Tibial nerve (tissue), 4 donors: ENCODE results near the gene BUB1B. TPM values are rescaled to one million over a fixed set of nuclear protein-coding genes. Genes with fewer than 3 reads are reported as not detected.
"Not testable (repeated sequence)": the region's sequence is repeated elsewhere in the genome, so short reads cannot be mapped to it uniquely, and the experiment has no call there.

ENCODE experiments used
- DNase-seq, 2 donors: peaks; one replicate each; pipeline ENCODE4 v3.0.0-alpha.2; 2019; ENCODE audit warnings: low spot score in 2 of 2
- H3K27ac ChIP-seq, 4 donors: fragments of 200-600 bp; sonication (generic) in 3 of 4; one replicate each; pipeline ENCODE4 v1.5.1; 2017 to 2019; ENCODE audit warnings: mild to moderate bottlenecking in 1 of 4
- H3K27me3 ChIP-seq, 2 donors: fragments of 200-600 bp; sonication (generic) in 1 of 2; one replicate each; pipeline versions ENCODE4 v1.5.1 to v1.6.0; 2017 to 2019
- H3K36me3 ChIP-seq, 3 donors: fragments of 200-600 bp; sonication (generic); one replicate each; pipeline ENCODE4 v1.5.1; 2018 to 2019
- H3K4me1 ChIP-seq, 4 donors: fragments of 200-600 bp; sonication (generic) in 3 of 4; one replicate each; pipeline ENCODE4 v1.5.1; 2017 to 2019
- H3K4me3 ChIP-seq, 4 donors: fragments of 200-600 bp; sonication (generic) in 3 of 4; one replicate each; pipeline ENCODE4 v1.5.1; 2017 to 2019; ENCODE audit warnings: mild to moderate bottlenecking in 1 of 4, moderate library complexity in 1 of 4
- H3K9me3 ChIP-seq, 4 donors: fragments of 200-600 bp; sonication (generic) in 3 of 4; one replicate each; pipeline ENCODE4 v1.5.1; 2017 to 2019
- CTCF ChIP-seq, 5 experiments: fragments of 200-600 bp in 3 of 5; fragments of 450-650 bp in 2 of 5; sonication (generic) in 3 of 5; IDR thresholded peaks; one replicate each; pipeline ENCODE4 v1.5.1; 2016 to 2019; ENCODE audit warnings: antibody characterized with exemption in 5 of 5, mild to moderate bottlenecking in 3 of 5, moderate library complexity in 2 of 5
- EP300 ChIP-seq, 2 donors: sonication (generic); formaldehyde crosslinking; IDR thresholded peaks; one replicate each; pipeline ENCODE4 v1.6.1; 2017; ENCODE audit warnings: antibody characterized with exemption in 2 of 2, mild to moderate bottlenecking in 1 of 2
- POLR2A ChIP-seq, 2 donors: fragments of 450-650 bp; IDR thresholded peaks; one replicate each; pipeline ENCODE4 v1.6.1; 2017; ENCODE audit warnings: antibody characterized with exemption in 2 of 2, mild to moderate bottlenecking in 2 of 2, moderate library complexity in 2 of 2
- WGBS, 2 donors: methylation state at CpG; one replicate each; pipeline ENCODE4 v1.1.5; 2018; 5-methylcytosine and 5-hydroxymethylcytosine counted together
- total RNA-seq, 4 donors: library from RNA; depleted of rRNA; stranded (reverse); fragments of >200 nt; gene quantifications; one replicate each; pipeline ENCODE4 v1.1.0, GENCODE V29; 2016

Gene BUB1B
- total RNA-seq, 4 donors from 2014 or later = 0.22 to 6.9 (median 3.9) TPM; not detected in 1

GRCh38 chr15:40163657-40164416, 3.0 kb downstream of the BUB1B start:
- Histone ChIP-seq H3K4me3 (no peak overlapping the region), H3K36me3 (no peaks in the 10 kb centered on the region), H3K9me3 (no peaks in the 10 kb centered on the region), H3K27me3 (no peaks in the 10 kb centered on the region), H3K4me1 (peaks cover 0 to 8% (median 4%) of the 10 kb centered on the region in 4 donors), H3K27ac (no peak overlapping the region)
- 84% methylated on average over 12 of the region's 12 CpGs for WGBS, 2 donors
- TF ChIP-seq POLR2A (IDR thresholded peaks at IDR 0.05) (no peak), CTCF (IDR thresholded peaks at IDR 0.05) (no peak), EP300 (IDR thresholded peaks at IDR 0.05) (no peak)
- DNase-seq = no peak

GRCh38 chr15:40167374-40167773, 6.5 kb downstream of the BUB1B start:
- not testable (repeated sequence) for H3K36me3 ChIP-seq, H3K27ac ChIP-seq, H3K4me1 ChIP-seq, H3K9me3 ChIP-seq, H3K4me3 ChIP-seq, DNase-seq, H3K27me3 ChIP-seq
- WGBS, 2 donors = 98 to 99% methylated on average over 10 of the region's 10 CpGs

- no peak overlapping the region for H3K27ac ChIP-seq
- H3K4me3 ChIP-seq = no peak overlapping the region
- no peaks in the 10 kb centered on the region for H3K36me3 ChIP-seq
- DNase-seq = no peak
- no peaks in the 10 kb centered on the region for H3K4me1 ChIP-seq
- H3K27me3 ChIP-seq = no peaks in the 10 kb centered on the region
- no peak for TF ChIP-seq CTCF (IDR thresholded peaks at IDR 0.05)
- no peak for TF ChIP-seq EP300 (IDR thresholded peaks at IDR 0.05)
- no peak for TF ChIP-seq POLR2A (IDR thresholded peaks at IDR 0.05)
- 66 to 68% methylated on average over 3 of the region's 3 CpGs for WGBS, 2 donors
- no peaks in the 10 kb centered on the region for H3K9me3 ChIP-seq
Observed at GRCh38 chr15:40175160-40175559, 14.3 kb downstream of the BUB1B start.

GRCh38 chr15:40182358-40183029, 21.6 kb downstream of the BUB1B start:
- Histone ChIP-seq H3K36me3 (no peaks in the 10 kb centered on the region), H3K27me3 (no peaks in the 10 kb centered on the region), H3K4me1 (no peaks in the 10 kb centered on the region), H3K9me3 (no peaks in the 10 kb centered on the region), H3K27ac (no peak overlapping the region), H3K4me3 (no peak overlapping the region)
- TF ChIP-seq CTCF (IDR thresholded peaks at IDR 0.05) (no peak), POLR2A (IDR thresholded peaks at IDR 0.05) (no peak)
- 16 to 33% methylated on average over 1 of the region's 1 CpG for WGBS, 2 donors
- no peak for DNase-seq

GRCh38 chr15:40183636-40184463, 23.0 kb downstream of the BUB1B start:
- H3K36me3 ChIP-seq = no peaks in the 10 kb centered on the region
- H3K4me1 ChIP-seq = no peaks in the 10 kb centered on the region
- no peak overlapping the region for H3K4me3 ChIP-seq
- WGBS, 2 donors = 59 to 63% methylated on average over 9 of the region's 9 CpGs
- DNase-seq = no peak
- H3K27me3 ChIP-seq = no peaks in the 10 kb centered on the region
- TF ChIP-seq CTCF (IDR thresholded peaks at IDR 0.05) = no peak
- TF ChIP-seq EP300 (IDR thresholded peaks at IDR 0.05) = no peak
- no peak for TF ChIP-seq POLR2A (IDR thresholded peaks at IDR 0.05)
- H3K9me3 ChIP-seq = no peaks in the 10 kb centered on the region
- H3K27ac ChIP-seq = no peak overlapping the region
